Prostate gland (tissue), 2 donors: Measurements from ENCODE around the gene NHS.

ENCODE experiments used
- CTCF ChIP-seq, 4 experiments: fragments of 200-600 bp in 2 of 4; fragments of 450-650 bp in 2 of 4; sonication (generic) in 2 of 4; IDR thresholded peaks; 1 replicate in 3 of 4; 2 replicates in 1 of 4; pipeline ENCODE4 v1.5.1; 2016 to 2019; ENCODE audit warnings: antibody characterized with exemption in 4 of 4, mild to moderate bottlenecking in 2 of 4, moderate library complexity in 2 of 4
- POLR2A ChIP-seq: fragments of 450-650 bp; IDR thresholded peaks from one replicate; pipeline ENCODE4 v1.6.1; 2016; ENCODE audit warnings: antibody characterized with exemption, mild to moderate bottlenecking

GRCh38 chrX:17525266-17525665 lies 150.3 kb downstream of the NHS start:
- TF ChIP-seq POLR2A (no peak), CTCF (IDR thresholded peaks at IDR 0.05) (no peak)
